ENCODE data around the gene HSPG2. TPM values are rescaled to one million over a fixed set of nuclear protein-coding genes. Genes with fewer than 3 reads are reported as not detected.

HSPG2 gene
- total and polyA plus RNA-seq, 10 of the 15 experiments (the other 5 are each of a cell fraction or from before 2014, with no cell fraction given), result 0.30 to 3.4 (median 0.73) TPM; not detected in 2

- no peak overlapping the region for H3K27ac ChIP-seq (ENCODE audit: control insufficient read depth, insufficient read depth)
- peak overlapping the region; percentile 28 for H2AFZ ChIP-seq (ENCODE audit: control insufficient read depth, low read depth, low read length)
- H3K27me3 ChIP-seq (replicated peaks in 1 of 2; ENCODE audit: control insufficient read depth in 2 of 2, insufficient read depth in 2 of 2, low read length in 1 of 2), result no peaks in the 10 kb centered on the region; a peak in 1 of 4 replicates
- DNase-seq (ENCODE audit: low read depth, low spot score) (no peak), ATAC-seq (peak; percentile 61), FAIRE-seq (no peak)
- no peaks in the 10 kb centered on the region for H3K36me3 ChIP-seq (ENCODE audit: control insufficient read depth in 2 of 2, insufficient read depth in 2 of 2, low read length in 1 of 2)
- no peaks in the 10 kb centered on the region for H4K20me1 ChIP-seq (ENCODE audit: control insufficient read depth, insufficient read depth)
- 21% methylated on average over 55 of the region's 65 CpGs for WGBS (ENCODE audit: insufficient coverage, insufficient replicate concordance, low lambda C conversion rate, missing lambda C conversion rate)
- H3K4me2 ChIP-seq (ENCODE audit: control insufficient read depth, insufficient read depth), result peak overlapping the region; percentile 31
- ChIA-PET SMC1A (ENCODE audit: uncharacterized antibody, unreplicated experiment) (no interaction called here), RAD21 (ENCODE audit: unreplicated experiment) (no interaction called here), POLR2A (no interaction called here), CTCF (no interaction called here)
- no peaks in the 10 kb centered on the region; the same call in 2 of the 3 replicates for H3K9me3 ChIP-seq (replicated peaks; ENCODE audit: control insufficient read depth, insufficient read depth, low read length)
- peak overlapping the region; percentile 47; the same call in 1 of the 2 replicates for H3K4me3 ChIP-seq
- intact Hi-C loops (cut with micrococcal nuclease; ENCODE audit: unreplicated experiment), result no loop called here
- no peaks in the 10 kb centered on the region for H3K4me1 ChIP-seq (ENCODE audit: control insufficient read depth, insufficient read depth, low read length)
- TF ChIP-seq CTCF (IDR thresholded peaks at IDR 0.05 in 2 of 3, conservative IDR thresholded peaks at IDR 0.05 in 1 of 3; ENCODE audit: control insufficient read depth in 2 of 3, extremely low read depth in 1 of 3, insufficient read depth in 1 of 3, low read depth in 3 of 3, low read length in 3 of 3) (peak; percentile 13 to 54 (median 50); a peak in 4 of 6 replicates), NFYB (IDR thresholded peaks at IDR 0.05; ENCODE audit: insufficient read depth, low read depth, low read length) (no peak), ATF3 (IDR thresholded peaks at IDR 0.05; ENCODE audit: borderline replicate concordance, extremely low read depth, low read depth, low read length) (no peak), NR2F1 (conservative IDR thresholded peaks at IDR 0.05) (peak; percentile 63; the same call in 1 of the 2 replicates), STAT3 (IDR thresholded peaks at IDR 0.05; ENCODE audit: low read depth, low read length) (no peak), PRDM15 (CRISPR knock-in tag; IDR thresholded peaks at IDR 0.05) (no peak), SREBF2 (IDR thresholded peaks at IDR 0.05; ENCODE audit: low read length) (no peak), ZNF384 (IDR thresholded peaks at IDR 0.05; ENCODE audit: borderline replicate concordance, low read depth, low read length) (no peak), BHLHE40 (IDR thresholded peaks at IDR 0.05; ENCODE audit: borderline replicate concordance in 1 of 2, low read depth in 2 of 2, low read length in 1 of 2) (peak in 1 of 2 experiments; percentile 28; a peak in 1 of 4 replicates), YBX1 (IDR thresholded peaks at IDR 0.05) (no peak), SMARCA5 (IDR thresholded peaks at IDR 0.05) (0 out of 2 replicates have a peak, but pooled peaks have one; percentile 28), ELK1 (IDR thresholded peaks at IDR 0.05; ENCODE audit: low read depth, low read length) (no peak), RBBP5 (conservative IDR thresholded peaks at IDR 0.05) (no peak), DPF2 (IDR thresholded peaks at IDR 0.05) (0 out of 2 replicates have a peak, but pooled peaks have one; percentile 23)
- BruUV-seq (replicated peaks), result no TSS peak
- in situ Hi-C loops (cut with MboI), result no loop called here
- no peak overlapping the region for H3K9ac ChIP-seq (ENCODE audit: control insufficient read depth, insufficient read depth, low read length)
- no peaks in the 10 kb centered on the region for H3K79me2 ChIP-seq (ENCODE audit: control insufficient read depth, insufficient read depth, low read length)
Measured at GRCh38 chr1:21814241-21814918, 122.7 kb downstream of the HSPG2 start.

Data from GM12878 (cell line).